ENCODE data around the gene CRY2.

Gene CRY2

DNA sequence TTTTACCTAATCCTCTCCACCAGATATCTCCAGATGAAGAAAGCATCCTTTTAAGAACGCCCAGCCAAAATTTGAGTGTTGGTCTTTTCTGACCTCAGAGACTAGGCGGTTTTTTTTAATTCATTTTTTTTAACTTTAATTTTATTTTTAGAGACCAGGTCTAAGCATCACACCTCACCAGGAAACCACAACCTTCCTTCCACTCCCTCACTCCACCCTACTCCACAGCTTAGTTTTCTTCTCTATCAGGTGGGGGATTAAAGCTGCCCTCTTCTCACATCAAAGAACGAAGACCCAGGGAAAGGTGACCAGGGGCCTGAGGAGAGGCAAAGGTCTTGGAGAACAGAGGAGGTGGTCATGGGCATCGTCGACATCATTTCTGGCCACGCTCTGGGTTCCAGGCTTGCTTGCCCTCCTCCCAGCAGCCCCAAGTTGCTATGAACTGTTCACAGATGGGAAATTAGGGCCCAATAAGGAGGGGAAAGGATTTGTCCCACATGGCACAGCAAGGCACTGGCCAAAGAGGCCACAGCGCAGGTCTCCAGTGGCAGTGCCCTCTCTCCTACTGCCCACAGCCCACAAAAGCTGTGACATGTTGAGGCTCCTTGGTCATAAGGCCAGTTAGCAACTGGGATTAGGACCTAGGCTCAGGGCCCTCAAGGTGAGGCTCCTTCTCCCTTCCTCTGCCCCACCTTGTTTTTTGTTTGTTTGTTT is 71.8 kb downstream of the CRY2 start:
- no peak for DNase-seq

DNA sequence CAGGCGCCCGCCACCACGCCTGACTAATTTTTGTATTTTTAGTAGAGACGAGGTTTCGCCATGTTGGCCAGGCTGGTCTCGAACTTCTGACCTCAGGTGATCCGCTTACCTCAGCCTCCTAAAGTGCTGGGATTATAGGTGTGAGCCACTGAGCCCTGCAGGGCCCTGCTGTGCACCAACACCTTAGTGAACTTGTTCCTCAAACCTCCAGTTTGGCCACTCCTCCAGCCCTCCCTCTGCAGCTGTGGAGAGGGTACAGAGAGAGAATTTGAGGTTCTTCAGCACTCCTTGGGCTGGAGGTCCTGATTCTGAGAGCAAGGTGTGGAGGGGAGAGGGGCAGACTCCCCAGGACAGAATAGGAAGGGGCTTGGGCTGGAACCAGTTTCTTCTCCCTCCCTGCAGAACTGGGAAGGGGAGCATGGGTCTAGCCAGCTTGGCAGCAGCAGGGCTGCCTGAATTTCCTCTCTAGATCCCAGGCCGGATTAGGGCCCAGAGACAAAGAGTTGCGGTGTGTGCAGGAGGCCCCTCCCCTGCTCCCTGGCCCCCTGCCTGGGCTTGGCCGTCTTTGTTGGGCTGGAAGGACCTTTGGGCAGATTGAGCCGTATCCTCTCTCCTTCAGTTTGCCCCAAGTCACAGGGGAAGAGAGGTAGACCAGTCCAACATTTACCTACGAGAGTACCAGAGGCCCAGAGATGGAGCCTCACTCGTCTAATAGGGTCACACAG is 72.7 kb downstream of the CRY2 start:
- no peak for DNase-seq

DNA sequence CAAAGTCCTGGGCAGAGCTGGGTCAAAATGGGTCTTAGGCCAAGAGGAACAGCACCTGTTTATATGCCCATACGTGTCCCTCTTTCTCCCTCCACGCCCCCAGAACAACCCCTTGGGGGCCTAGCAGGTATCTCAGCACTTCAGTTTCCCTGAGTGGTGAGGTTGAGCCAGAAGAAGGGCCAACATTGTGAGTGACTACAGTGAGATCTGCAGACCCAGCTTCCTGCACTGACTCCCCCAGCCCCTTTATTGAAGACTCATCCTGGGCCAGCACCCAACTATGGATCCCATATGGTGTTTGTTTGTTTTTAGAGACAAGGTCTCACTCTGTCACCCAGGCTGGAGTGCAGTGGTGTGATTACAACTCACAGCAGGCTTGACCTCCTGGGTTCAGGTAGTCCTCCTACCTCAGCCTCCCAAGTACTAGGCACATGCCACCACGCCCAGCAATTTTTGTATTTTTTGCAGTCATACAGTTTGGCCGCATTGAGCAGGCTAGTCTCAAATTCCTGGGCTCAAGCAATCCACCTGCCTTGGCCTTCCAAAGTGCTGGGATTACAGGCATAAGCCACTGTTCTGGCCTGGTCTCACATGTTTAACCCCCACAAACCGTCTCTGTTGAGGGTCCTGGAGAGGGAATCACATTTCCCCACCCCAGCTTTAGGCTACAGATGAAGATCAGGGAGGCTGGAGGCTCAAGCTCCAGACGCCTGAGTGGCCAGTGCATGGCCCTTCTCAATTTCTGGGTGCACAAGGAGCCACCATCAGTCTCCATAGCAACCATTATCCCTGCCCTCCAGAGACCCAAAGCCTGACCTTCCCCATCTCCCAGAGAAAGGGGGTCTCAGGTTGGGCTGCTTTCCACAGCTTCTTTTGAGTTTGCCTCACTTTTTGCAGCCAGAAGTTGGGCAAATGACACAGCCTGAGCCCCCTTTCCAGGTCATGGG is 73.5 kb downstream of the CRY2 start:
- DNase-seq = no peak

DNA sequence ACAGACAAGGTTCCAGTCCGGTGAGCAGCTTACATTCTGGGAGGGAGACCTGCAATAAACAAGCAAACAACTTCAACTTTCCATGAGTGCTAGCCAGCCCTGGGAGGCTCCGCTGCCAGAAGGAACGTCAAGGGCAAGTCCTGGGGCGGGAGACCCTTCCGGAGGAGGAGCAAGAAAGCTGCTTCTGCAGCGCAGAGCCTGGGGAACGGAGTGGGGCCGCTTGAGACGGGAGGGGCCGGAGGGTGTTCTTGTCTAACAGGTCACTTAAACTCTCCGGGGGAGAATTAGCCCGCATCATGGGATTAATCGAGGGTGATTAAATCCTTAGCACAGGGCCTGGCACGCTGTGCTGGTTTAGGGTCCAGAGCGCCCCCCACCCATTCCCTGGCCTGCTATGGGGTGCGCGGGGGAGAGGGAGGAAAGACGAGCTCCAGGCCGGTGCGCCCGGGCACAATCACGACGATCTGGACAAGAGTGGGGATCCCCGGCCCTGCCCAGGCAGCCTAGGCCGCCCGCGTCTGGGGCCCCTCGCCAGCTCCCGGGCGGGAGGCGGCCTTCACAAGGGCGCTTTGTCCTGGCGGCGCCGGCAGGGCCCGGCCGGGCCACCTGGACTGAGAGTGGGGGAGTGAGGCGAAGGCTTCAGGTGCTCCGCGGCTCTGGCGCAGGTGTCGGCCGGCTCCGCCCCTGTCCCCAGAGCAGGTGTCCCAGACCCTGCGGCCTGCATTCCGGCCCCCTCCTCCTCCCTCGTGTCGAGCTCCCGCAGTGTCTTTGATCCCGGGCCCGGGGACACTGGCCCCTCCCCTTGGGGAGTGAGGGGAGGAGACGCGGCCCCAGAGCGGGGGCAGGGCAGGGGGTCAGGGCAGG is 74.5 kb downstream of the CRY2 start:
- no peak for DNase-seq

DNA sequence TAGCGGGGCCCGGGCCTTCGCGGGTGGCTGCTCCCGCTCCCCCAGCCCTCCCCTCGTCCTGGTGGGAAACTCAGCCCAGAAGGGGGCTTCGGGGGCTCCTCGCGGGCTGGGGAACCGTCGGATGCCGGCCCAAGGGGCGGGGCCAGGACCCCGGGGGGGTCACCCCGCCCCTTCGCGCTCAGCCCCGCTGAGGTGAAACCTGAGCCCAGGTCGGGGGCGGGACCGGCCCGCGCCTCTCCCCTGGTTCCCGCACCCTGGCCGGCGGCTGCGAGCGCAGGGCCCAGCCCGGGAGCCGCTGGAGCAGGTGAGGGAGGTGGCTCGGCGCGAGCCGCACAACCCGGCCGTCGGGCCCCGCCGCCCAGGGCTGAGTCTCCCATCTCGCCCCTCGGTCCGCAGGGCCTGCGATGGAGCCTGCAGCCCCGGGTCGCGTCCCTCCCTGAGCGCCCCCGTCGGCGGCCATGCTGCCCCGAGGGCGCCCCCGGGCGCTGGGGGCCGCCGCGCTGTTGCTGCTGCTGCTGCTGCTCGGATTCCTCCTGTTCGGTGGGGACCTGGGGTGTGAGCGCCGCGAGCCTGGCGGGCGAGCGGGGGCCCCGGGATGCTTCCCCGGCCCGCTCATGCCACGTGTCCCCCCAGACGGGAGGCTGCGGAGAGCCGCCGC is 75.3 kb downstream of the CRY2 start, which contains the start of gene LARGE2:
LARGE2 (plus strand) TSS at position 232 of the 658 bp plus-strand sequence; CDS start at position 459, 227 bp downstream.
- DNase-seq = no peak

DNA sequence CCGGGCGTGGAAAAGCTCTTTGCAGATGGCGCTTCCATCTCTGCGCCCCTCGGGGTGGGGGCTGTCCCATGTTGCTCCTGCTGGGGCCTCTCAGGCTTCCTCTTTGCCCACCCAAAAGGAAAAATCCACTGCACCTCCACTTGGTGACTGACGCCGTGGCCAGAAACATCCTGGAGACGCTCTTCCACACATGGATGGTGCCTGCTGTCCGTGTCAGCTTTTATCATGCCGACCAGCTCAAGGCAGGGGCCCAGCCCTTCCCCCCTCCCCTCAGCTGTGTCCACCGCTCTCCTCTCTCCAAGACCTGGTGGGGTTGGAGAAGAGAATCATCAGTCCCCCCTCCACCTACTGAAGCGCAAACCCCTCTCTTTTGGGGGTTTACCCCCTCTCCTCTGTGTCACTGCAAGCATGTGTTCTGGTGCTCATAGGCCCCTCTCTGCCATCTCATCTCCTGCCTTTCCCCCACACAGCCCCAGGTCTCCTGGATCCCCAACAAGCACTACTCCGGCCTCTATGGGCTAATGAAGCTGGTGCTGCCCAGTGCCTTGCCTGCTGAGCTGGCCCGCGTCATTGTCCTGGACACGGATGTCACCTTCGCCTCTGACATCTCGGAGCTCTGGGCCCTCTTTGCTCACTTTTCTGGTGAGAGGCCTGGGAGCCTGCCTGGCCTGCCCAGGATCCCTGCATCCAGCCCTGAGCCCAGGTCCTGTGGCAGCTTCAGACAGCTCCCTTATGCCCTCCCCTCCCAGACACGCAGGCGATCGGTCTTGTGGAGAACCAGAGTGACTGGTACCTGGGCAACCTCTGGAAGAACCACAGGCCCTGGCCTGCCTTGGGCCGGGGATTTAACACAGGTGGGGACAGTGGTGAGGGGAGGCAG is 77.0 kb downstream of the CRY2 start:
- no peak for DNase-seq

DNA sequence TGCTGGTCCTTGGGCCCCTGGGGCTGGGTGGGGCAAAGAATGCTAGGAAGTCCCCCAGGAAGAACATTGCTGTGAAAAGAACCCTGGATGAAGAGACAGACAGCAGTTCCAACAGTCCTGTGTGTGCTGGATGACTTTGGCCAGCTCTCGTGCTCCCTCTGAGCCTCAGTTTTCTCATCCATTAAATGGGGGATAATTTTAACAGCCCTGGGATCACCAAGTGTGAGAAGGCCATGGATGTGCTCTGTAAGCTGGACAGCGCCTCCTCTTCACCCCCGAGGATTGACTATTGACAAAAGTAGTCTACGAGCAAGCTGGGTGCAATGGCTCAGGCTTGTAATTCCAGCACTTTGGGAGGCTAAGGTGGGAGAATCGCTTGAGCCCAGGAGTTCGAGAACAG is 77.7 kb downstream of the CRY2 start:
- DNase-seq = no peak

DNA sequence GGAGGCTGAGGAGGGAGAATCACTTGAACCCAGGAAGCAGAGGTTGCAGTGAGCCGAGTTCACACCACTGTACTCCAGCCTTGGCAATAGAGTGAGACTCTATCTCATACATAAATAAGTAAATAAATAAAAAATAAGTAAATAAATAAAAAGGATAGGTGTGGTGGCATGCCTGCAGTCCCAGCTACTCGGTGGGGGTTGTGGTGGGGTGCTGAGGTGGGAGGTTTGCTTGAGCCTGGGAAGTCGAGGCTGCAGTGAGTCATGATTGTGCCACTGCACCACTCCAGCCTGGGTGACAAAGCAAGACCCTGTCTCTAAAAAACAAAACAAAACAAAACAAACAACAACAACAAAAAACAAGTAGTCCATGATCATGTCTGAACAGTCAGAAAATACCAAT is 78.3 kb downstream of the CRY2 start:
- DNase-seq = no peak

DNA sequence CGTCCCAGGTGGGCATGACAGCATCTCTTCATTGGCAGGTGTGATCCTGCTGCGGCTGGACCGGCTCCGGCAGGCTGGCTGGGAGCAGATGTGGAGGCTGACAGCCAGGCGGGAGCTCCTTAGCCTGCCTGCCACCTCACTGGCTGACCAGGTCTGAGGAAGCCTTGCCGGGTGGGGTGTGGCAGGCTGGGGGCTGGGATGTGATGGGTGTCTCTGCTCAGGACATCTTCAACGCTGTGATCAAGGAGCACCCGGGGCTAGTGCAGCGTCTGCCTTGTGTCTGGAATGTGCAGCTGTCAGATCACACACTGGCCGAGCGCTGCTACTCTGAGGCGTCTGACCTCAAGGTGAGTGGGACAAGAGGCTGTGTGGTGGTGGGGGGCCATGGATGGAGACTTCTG is 78.7 kb downstream of the CRY2 start:
- no peak for DNase-seq

DNA sequence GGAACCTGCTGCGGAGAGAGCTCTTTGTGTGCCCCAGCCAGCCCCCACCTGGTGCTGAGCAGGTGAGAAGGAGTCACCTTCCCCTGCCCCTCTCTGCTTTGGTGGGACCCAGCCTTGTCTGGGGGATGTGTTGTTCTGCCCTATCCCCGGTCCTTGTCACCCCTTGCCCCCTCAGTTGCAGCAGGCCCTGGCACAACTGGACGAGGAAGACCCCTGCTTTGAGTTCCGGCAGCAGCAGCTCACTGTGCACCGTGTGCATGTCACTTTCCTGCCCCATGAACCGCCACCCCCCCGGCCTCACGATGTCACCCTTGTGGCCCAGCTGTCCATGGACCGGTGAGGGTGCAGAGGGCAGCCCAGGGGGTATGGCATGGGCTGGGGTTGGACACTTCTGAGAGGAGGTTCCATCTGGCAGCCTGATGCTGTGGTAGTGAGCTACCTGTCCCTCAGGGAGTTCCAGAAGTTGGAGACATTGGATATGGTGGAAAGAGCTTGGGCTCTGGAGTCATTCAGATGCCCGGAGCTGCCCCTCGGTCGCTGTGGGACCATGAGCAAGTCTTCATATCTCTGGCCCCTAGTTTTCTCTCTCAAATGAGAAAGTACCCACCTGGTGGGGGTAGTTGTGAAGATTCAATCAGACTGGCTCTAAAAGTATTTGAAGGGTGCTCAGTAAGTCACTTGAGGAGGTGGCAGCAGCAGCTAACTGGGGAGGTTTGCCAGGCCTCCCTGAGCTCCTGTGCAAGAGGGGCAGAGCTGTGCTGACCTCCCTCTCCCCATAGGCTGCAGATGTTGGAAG is 79.5 kb downstream of the CRY2 start:
- no peak for DNase-seq

DNA sequence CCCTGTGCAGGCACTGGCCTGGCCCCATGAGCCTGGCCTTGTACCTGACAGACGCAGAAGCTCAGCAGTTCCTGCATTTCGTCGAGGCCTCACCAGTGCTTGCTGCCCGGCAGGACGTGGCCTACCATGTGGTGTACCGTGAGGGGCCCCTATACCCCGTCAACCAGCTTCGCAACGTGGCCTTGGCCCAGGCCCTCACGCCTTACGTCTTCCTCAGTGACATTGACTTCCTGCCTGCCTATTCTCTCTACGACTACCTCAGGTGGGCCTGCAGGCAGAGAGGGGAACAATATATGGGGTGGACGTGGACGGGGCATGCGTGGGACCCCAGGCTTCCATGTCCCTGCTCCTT is 80.0 kb downstream of the CRY2 start:
- no peak for DNase-seq

DNA sequence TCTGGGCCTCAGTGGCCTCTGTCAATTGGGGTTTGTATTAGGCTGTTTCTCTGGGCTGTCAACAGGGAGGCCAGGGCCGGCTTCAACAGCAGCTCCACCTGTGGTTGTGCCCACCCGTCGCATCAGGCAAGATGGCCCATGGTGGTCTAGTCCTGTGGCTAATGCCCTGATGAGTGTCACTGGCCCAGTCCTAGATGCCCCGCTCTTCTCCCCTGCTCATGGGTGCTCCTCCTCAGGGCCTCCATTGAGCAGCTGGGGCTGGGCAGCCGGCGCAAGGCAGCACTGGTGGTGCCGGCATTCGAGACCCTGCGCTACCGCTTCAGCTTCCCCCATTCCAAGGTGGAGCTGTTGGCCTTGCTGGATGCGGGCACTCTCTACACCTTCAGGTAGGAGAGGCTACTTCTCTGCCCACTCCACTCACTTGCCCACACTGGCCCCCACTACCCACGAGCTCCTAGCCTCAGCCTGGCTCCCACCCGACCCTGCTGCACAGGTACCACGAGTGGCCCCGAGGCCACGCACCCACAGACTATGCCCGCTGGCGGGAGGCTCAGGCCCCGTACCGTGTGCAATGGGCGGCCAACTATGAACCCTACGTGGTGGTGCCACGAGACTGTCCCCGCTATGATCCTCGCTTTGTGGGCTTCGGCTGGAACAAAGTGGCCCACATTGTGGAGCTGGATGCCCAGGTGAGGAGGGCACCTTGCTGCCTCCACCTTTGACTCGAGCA is 80.6 kb downstream of the CRY2 start:
- DNase-seq = no peak

DNA sequence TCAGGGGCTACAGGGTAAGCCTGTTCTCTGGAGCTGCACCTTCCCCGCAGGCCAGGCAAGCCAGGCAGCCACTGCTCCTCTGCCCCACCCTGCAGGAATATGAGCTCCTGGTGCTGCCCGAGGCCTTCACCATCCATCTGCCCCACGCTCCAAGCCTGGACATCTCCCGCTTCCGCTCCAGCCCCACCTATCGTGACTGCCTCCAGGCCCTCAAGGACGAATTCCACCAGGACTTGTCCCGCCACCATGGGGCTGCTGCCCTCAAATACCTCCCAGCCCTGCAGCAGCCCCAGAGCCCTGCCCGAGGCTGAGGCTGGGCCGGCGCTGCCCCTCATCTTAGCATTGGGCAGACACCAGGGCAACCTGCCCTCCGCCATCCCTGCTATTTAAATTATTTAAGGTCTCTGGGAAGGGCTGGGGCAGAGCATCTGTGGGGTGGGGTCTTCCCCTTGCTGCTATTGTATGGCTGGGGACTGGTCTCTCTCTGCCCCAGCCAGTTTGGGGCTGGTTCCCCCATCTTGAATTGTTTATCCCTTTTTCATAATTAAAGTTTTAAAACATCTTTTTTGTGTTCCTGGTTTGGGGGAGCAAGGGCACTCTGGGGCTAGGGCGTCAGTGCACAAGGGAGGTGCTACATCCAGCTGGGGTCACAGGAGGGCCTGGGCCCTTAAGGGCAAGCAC is 81.4 kb downstream of the CRY2 start:
- DNase-seq = no peak

DNA sequence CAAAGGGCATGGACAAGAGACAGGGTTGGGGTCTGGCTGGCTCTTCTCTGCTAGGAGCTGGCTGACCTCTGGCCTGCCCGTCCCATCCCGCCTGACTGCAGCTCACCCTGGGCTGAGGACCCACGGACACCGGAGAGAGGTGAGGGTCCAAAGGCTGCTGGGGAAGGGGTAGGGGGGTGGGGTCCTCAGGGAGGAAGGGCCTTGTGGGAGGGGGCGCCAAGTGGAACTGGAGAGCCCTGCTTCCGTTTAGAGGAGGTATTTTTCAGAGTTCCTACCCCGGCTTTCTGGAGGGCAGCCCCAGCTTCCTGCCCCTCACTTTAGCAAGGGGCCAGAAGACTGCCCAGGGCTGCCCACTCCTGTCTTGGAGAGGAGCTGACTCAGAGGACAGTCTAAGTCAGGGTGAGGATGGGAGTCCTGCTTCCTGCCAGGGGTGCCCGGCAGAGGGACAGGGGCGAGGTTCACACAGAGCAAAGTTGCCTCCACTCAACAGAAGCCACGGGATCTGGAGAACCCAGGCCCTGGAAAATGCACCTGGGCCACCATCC is 82.3 kb downstream of the CRY2 start:
- DNase-seq = no peak

DNA sequence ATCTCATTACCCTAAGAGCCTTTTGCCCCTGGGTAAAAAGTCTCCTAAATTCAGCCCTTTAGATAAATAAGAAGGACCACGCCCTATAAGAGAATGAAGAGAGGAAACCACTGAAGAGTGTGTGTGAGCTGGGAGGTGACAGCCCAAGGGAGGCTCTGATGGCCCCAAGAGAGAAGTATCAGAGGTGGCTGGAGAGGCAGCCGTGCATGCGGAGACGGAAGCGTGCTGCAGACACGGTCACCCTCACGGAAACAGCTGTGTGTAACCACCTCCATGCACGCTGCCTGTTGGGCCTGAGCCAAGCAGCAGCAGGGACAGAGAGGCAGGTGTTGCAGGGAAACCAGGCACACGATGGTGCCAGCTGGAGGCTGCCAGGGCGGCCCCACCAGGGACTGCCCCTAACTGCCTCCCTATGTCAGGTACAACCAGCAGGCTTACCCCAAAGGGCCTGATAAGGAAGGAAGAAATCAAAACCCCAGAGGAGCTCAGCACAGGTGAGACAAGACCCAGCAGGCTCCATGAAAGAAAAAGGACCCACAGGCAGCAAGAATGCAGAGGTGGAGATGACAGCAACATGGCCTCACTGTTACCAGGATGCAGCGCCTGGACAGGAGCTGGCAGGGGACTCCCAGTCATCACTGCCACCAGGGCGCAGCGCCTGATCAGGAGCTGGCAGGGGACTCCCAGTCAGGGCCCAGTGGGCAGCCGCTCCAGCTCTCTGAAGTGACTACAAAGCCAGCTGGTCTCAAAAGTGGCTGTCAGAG is 82.9 kb downstream of the CRY2 start:
- DNase-seq = no peak

DNA sequence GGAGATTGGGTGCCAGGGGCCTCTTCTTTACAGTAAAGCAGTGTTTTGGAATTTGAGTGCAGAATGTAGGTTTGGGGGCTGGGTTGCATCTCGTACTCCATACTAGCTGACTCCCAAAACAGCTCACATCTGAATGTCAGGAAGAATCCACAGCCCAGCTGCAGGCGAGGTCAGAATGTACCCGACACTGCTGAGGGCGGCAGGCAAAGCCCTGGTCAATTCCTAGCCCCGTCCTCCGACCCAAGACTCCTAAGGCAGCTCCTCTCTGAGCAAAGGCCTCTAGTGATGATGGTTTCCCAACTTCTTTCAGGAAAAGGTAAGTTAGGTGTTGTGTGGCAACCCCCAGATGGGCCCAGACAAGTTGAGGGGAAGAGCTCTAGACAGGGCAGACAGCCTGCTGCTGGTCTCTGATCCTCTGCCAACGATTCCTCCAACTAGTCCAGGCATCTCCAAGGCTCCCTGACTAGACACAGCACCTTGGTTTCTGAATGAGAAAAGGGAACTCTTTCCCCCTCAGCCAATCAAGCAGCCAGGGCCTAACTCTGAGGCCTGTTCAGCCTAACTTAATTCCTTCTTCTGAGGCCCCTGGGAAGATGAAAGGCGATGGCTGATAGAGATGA is 83.8 kb downstream of the CRY2 start:
- no peak for DNase-seq

DNA sequence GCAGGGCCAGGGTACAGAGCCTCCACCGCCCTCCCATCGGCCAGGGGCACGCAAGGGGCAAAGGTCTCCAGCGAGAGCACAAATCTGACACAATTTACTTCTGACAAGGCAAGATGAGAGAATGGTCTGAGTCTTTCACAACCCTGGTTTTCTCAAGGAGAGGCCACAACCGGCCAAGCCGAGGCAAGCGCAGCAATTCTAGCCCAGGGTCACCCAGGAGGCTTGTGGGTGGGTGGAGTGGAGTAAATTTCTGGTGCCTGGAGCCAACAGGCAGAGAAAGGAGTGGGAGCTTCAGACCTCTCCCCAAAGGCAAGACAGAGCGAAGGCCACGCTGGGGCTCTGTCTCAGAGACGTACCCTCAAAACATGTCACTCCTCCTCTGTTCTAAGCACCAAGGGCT is 84.5 kb downstream of the CRY2 start:
- DNase-seq = no peak

Data from inflammatory macrophage treated with lipopolysaccharide for 1 hour (primary cell).